Left ventricle myocardium inferior (tissue), 1 donor: Measurements from ENCODE around the gene COMT. TPM values are rescaled to one million over a fixed set of nuclear protein-coding genes. Genes with fewer than 3 reads are reported as not detected.

Source experiments
- DNase-seq: peaks from one replicate; pipeline ENCODE4 v3.0.0-alpha.2; 2020
- H3K27ac ChIP-seq: fragments of 200-600 bp; replicated peaks from 2 replicates; pipeline ENCODE4 v1.8.0; 2021
- H3K27me3 ChIP-seq: fragments of 200-600 bp; 2 replicates; pipeline ENCODE4 v1.8.0; 2021; ENCODE audit warnings: low read depth
- H3K36me3 ChIP-seq: fragments of 200-600 bp; 2 replicates; pipeline ENCODE4 v1.8.0; 2021
- H3K4me1 ChIP-seq: fragments of 200-600 bp; 2 replicates; pipeline ENCODE4 v1.8.0; 2021
- H3K4me3 ChIP-seq: fragments of 200-600 bp; 2 replicates; pipeline ENCODE4 v1.8.0; 2021; ENCODE audit warnings: mild to moderate bottlenecking, moderate library complexity
- H3K9me3 ChIP-seq: fragments of 200-600 bp; replicated peaks from 2 replicates; pipeline ENCODE4 v1.8.0; 2021
- CTCF ChIP-seq: fragments of 200-600 bp; IDR thresholded peaks from 2 replicates; pipeline ENCODE4 v1.8.0; 2021; ENCODE audit warnings: antibody characterized with exemption, mild to moderate bottlenecking, borderline replicate concordance
- intact Hi-C: fragments of 100-400 bp; cut with micrococcal nuclease; formaldehyde crosslinking; loops from one replicate; pipeline ENCODE4 v1.11.0; 2022
- total RNA-seq: library from RNA; stranded (reverse); fragmentation: NEBNext Ultra II Directional; extraction: Animal tissue kit (Norgen Biotek cat#: 25700); gene quantifications from one replicate; pipeline ENCODE4 v1.2.1, GENCODE V29; 2021
- donor health status: DM: no; HTN: yes; CAD: no; lungs with severe emphysema.

The COMT gene
- total RNA-seq, 1 donor from 2014 or later = 81.5 TPM

- no peak for TF ChIP-seq CTCF
- DNase-seq = no peak
- intact Hi-C loops = no loop called here
Observed at GRCh38 chr22:19896665-19897355, 44.8 kb upstream of the COMT start.

GRCh38 chr22:19897726-19898125, 43.8 kb upstream of the COMT start:
- DNase-seq = no peak

More at GRCh38 chr22:19896665-19897355, 44.8 kb upstream of the COMT start:
- H3K4me1 ChIP-seq = peaks cover 8% of the 10 kb centered on the region
- H3K27me3 ChIP-seq = no peaks in the 10 kb centered on the region
- peaks cover 45% of the 10 kb centered on the region for H3K36me3 ChIP-seq
- no peak overlapping the region for H3K4me3 ChIP-seq
- H3K27ac ChIP-seq = no peak overlapping the region
- no peaks in the 10 kb centered on the region for H3K9me3 ChIP-seq

GRCh38 chr22:19898145-19898544, 43.4 kb upstream of the COMT start:
- Histone ChIP-seq H3K9me3 (no peaks in the 10 kb centered on the region), H3K36me3 (peaks cover 49% of the 10 kb centered on the region), H3K4me3 (no peak overlapping the region), H3K4me1 (no peaks in the 10 kb centered on the region), H3K27ac (no peak overlapping the region), H3K27me3 (no peaks in the 10 kb centered on the region)
- intact Hi-C loops = no loop called here
- no peak for TF ChIP-seq CTCF
- DNase-seq = no peak

More at GRCh38 chr22:19897726-19898125, 43.8 kb upstream of the COMT start:
- intact Hi-C loops = no loop called here
- Histone ChIP-seq H3K27ac (no peak overlapping the region), H3K4me3 (no peak overlapping the region), H3K4me1 (no peaks in the 10 kb centered on the region), H3K27me3 (no peaks in the 10 kb centered on the region), H3K36me3 (peaks cover 49% of the 10 kb centered on the region), H3K9me3 (no peaks in the 10 kb centered on the region)
- no peak for TF ChIP-seq CTCF

- Histone ChIP-seq H3K27me3 (no peaks in the 10 kb centered on the region), H3K36me3 (peaks cover 41% of the 10 kb centered on the region), H3K9me3 (no peaks in the 10 kb centered on the region), H3K4me3 (no peak overlapping the region), H3K4me1 (no peaks in the 10 kb centered on the region), H3K27ac (no peak overlapping the region)
- intact Hi-C loops = no loop called here
- TF ChIP-seq CTCF = no peak
- DNase-seq = no peak
Observed at GRCh38 chr22:19898831-19899567, 42.6 kb upstream of the COMT start.

GRCh38 chr22:19900707-19901436, 40.7 kb upstream of the COMT start:
- Histone ChIP-seq H3K4me3 (no peak overlapping the region), H3K36me3 (peaks cover 30% of the 10 kb centered on the region), H3K9me3 (no peaks in the 10 kb centered on the region), H3K4me1 (no peaks in the 10 kb centered on the region), H3K27me3 (no peaks in the 10 kb centered on the region), H3K27ac (no peak overlapping the region)
- intact Hi-C loops = no loop called here
- no peak for TF ChIP-seq CTCF
- DNase-seq = no peak
